ENCODE measurements around the gene LINGO1.

The LINGO1 gene

DNA sequence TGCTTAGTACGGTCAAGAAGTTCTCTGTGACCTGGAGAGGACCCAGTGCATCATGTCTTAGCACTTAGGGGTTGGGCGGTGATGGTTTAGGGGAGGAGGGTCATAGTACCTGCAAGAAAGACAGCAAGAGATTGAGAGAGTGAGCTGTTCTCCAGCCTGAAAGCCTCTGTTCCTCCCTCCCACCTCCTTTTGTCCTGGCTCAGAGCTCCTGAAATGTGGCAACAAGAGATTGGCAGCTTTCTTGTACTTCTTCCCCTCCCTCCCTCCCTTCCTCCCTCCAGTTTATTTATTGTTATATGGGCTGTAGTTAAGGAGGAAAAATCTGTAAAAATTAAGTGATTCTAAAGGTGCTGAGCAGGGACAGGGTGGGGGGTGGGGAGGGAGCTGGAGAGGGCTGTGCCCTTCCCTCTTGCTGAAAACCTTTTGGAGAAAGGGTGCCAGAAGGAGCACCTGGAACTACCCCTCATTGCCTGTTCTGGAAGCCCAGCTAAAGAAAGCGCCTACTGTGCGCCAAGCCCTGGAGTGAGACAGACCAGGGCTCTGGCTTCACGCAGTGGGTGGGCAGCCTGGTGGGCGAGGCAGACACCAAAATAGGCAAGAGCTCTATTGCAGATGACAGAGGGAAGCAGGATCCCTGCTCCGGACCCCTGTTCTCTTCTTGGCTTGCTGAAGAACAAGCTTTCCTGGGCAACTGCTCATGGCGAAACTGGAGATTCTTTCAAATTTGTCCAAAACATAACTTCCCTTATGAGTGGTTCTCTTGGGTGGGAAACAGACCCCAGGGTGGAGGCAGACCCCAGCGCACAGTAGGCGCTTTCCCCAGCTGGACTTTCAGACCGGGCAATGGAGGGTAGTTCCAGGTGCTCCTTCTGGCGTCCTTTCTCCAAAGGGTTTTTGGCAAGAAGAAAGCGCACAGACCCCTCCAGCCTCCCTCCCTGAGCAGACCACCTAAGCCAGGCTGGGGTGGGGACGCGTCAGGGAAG is 35.6 kb downstream of the LINGO1 start:
- H3K9ac ChIP-seq (ENCODE audit: low read depth, low read length, poor library complexity) = no peak overlapping the region
- H3K4me2 ChIP-seq (ENCODE audit: insufficient read depth, low read length, poor library complexity, severe bottlenecking) = no peak overlapping the region
- H2BK15ac ChIP-seq (ENCODE audit: low read length) = peak overlapping the region; percentile 79
- no peaks in the 10 kb centered on the region for H3K36me3 ChIP-seq (replicated peaks in 1 of 2; ENCODE audit: control insufficient read depth in 2 of 2, insufficient read depth in 2 of 2, low read length in 2 of 2)
- H2BK120ac ChIP-seq (ENCODE audit: low read depth, low read length) = no peak overlapping the region
- WGBS, 2 donors (ENCODE audit: extremely low coverage in 2 of 2, insufficient read length in 2 of 2, insufficient replicate concordance in 1 of 2) = no CpG with 5 or more reads among the region's 15 CpGs
- H3K4ac ChIP-seq (ENCODE audit: low read length) = no peak overlapping the region
- no peak overlapping the region for H3K14ac ChIP-seq (ENCODE audit: low read length)
- H3K27ac ChIP-seq (replicated peaks; ENCODE audit: low read length) = peak overlapping the region; percentile 54
- peak overlapping the region; percentile 87 for H2BK12ac ChIP-seq (ENCODE audit: low read length)
- no peak overlapping the region for H4K8ac ChIP-seq (ENCODE audit: low read depth, low read length)
- H3K4me1 ChIP-seq (ENCODE audit: control insufficient read depth in 2 of 2, insufficient read depth in 1 of 2, low read depth in 1 of 2, low read length in 2 of 2) = peaks cover 7 to 15% of the 10 kb centered on the region in 2 donors
- peak overlapping the region; percentile 43 for H2BK5ac ChIP-seq (ENCODE audit: low read length)
- no peak overlapping the region for H3K23ac ChIP-seq (ENCODE audit: low read depth, low read length, poor library complexity)
- H3K9me3 ChIP-seq (replicated peaks in 1 of 2; ENCODE audit: control insufficient read depth in 2 of 2, insufficient read depth in 1 of 2, low read depth in 1 of 2, low read length in 2 of 2) = peaks cover 0 to 5% of the 10 kb centered on the region in 2 donors
- H3K18ac ChIP-seq (ENCODE audit: low read length) = peak overlapping the region; percentile 62
- H3K4me3 ChIP-seq (ENCODE audit: low read length in 2 of 2) = no peak overlapping the region
- H2AK5ac ChIP-seq (ENCODE audit: low read depth, low read length) = peak overlapping the region; percentile 86
- H2AFZ ChIP-seq (ENCODE audit: low read length) = peak overlapping the region; percentile 60
- H4K91ac ChIP-seq (ENCODE audit: low read depth, low read length, poor library complexity) = no peak overlapping the region
- no peak for DNase-seq (ENCODE audit: low spot score)
- H3K27me3 ChIP-seq (ENCODE audit: control insufficient read depth in 3 of 3, insufficient read depth in 3 of 3, low read depth in 1 of 3, low read length in 3 of 3) = no peaks in the 10 kb centered on the region
- H3K79me1 ChIP-seq (ENCODE audit: low read depth, low read length) = no peaks in the 10 kb centered on the region

DNA sequence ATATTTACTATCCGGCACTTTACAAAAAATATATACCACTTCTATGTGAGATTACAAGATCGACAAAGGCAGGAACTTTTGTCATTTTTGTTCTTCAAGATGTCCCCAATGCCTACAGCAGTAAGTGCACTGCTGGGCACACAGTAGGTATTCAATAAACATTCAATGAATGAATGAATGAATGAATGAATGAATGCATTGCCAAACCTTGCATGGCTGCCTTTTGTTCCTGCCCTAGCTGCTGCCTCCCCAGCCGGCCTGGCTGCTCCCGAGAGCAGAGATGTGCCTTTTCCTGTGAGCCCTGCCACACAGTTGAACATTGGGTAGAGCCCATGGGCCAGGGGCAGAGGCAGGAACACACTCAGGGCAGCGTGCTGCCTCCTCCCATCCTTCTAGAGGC is 37.5 kb downstream of the LINGO1 start:
- H3K27me3 ChIP-seq (ENCODE audit: control insufficient read depth in 3 of 3, insufficient read depth in 3 of 3, low read depth in 1 of 3, low read length in 3 of 3) = no peaks in the 10 kb centered on the region
- H2BK15ac ChIP-seq (ENCODE audit: low read length) = no peak overlapping the region
- H3K14ac ChIP-seq (ENCODE audit: low read length) = no peak overlapping the region
- peak overlapping the region; percentile 86 for H2BK12ac ChIP-seq (ENCODE audit: low read length)
- H4K91ac ChIP-seq (ENCODE audit: low read depth, low read length, poor library complexity) = peak overlapping the region; percentile 38
- H3K9me3 ChIP-seq (replicated peaks in 1 of 2; ENCODE audit: control insufficient read depth in 2 of 2, insufficient read depth in 1 of 2, low read depth in 1 of 2, low read length in 2 of 2) = peaks cover 0 to 5% of the 10 kb centered on the region in 2 donors
- no peaks in the 10 kb centered on the region for H3K36me3 ChIP-seq (replicated peaks in 1 of 2; ENCODE audit: control insufficient read depth in 2 of 2, insufficient read depth in 2 of 2, low read length in 2 of 2)
- DNase-seq (ENCODE audit: low spot score) = no peak
- no peak overlapping the region for H3K9ac ChIP-seq (ENCODE audit: low read depth, low read length, poor library complexity)
- peak overlapping the region; percentile 89 for H3K18ac ChIP-seq (ENCODE audit: low read length)
- H3K4ac ChIP-seq (ENCODE audit: low read length) = peak overlapping the region; percentile 42
- no peak overlapping the region for H4K8ac ChIP-seq (ENCODE audit: low read depth, low read length)
- WGBS, 2 donors (ENCODE audit: extremely low coverage in 2 of 2, insufficient read length in 2 of 2, insufficient replicate concordance in 1 of 2) = no CpG with 5 or more reads among the region's 5 CpGs
- peaks cover 7 to 13% of the 10 kb centered on the region in 2 donors for H3K4me1 ChIP-seq (ENCODE audit: control insufficient read depth in 2 of 2, insufficient read depth in 1 of 2, low read depth in 1 of 2, low read length in 2 of 2)
- H3K27ac ChIP-seq (replicated peaks; ENCODE audit: low read length) = no peak overlapping the region
- no peaks in the 10 kb centered on the region for H3K79me1 ChIP-seq (ENCODE audit: low read depth, low read length)
- H2AK5ac ChIP-seq (ENCODE audit: low read depth, low read length) = peak overlapping the region; percentile 12
- no peak overlapping the region for H2BK120ac ChIP-seq (ENCODE audit: low read depth, low read length)
- H3K4me3 ChIP-seq (ENCODE audit: low read length in 2 of 2) = no peak overlapping the region
- peak overlapping the region; percentile 18 for H2AFZ ChIP-seq (ENCODE audit: low read length)
- H3K23ac ChIP-seq (ENCODE audit: low read depth, low read length, poor library complexity) = no peak overlapping the region
- no peak overlapping the region for H3K4me2 ChIP-seq (ENCODE audit: insufficient read depth, low read length, poor library complexity, severe bottlenecking)
- H2BK5ac ChIP-seq (ENCODE audit: low read length) = no peak overlapping the region

DNA sequence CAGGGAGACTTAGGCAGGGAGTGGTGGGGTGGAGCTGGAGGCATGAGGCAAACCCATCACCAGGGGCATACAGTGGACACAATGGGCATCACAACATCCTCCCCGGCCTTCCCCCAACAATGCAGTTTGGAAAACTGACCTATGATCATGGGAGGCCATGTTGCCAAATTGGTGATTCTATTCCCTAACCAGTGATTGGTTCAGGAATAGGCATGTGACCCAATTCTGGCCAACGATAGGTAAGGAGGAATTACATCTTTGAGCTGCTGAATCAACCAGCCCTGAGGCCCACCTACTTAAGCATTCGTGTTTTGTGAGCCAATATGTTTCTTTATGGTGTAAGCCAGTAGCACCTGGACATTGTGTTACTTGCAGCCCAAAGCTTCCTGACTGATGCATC is 40.0 kb downstream of the LINGO1 start:
- Histone ChIP-seq H2AK5ac (ENCODE audit: low read depth, low read length) (no peak overlapping the region), H2BK12ac (ENCODE audit: low read length) (peak overlapping the region; percentile 41), H4K91ac (ENCODE audit: low read depth, low read length, poor library complexity) (no peak overlapping the region), H3K23ac (ENCODE audit: low read depth, low read length, poor library complexity) (peak overlapping the region; percentile 34), H3K18ac (ENCODE audit: low read length) (peak overlapping the region; percentile 57), H2BK120ac (ENCODE audit: low read depth, low read length) (no peak overlapping the region), H3K79me1 (ENCODE audit: low read depth, low read length) (no peaks in the 10 kb centered on the region), H3K4me3 (ENCODE audit: low read length in 2 of 2) (no peak overlapping the region), H3K36me3 (replicated peaks in 1 of 2; ENCODE audit: control insufficient read depth in 2 of 2, insufficient read depth in 2 of 2, low read length in 2 of 2) (no peaks in the 10 kb centered on the region), H2AFZ (ENCODE audit: low read length) (no peak overlapping the region), H3K4ac (ENCODE audit: low read length) (no peak overlapping the region), H3K27ac (replicated peaks; ENCODE audit: low read length) (no peak overlapping the region), H3K27me3 (ENCODE audit: control insufficient read depth in 3 of 3, insufficient read depth in 3 of 3, low read depth in 1 of 3, low read length in 3 of 3) (no peaks in the 10 kb centered on the region), H3K14ac (ENCODE audit: low read length) (no peak overlapping the region), H2BK5ac (ENCODE audit: low read length) (no peak overlapping the region), H2BK15ac (ENCODE audit: low read length) (peak overlapping the region; percentile 70), H3K9ac (ENCODE audit: low read depth, low read length, poor library complexity) (no peak overlapping the region), H3K9me3 (replicated peaks in 1 of 2; ENCODE audit: control insufficient read depth in 2 of 2, insufficient read depth in 1 of 2, low read depth in 1 of 2, low read length in 2 of 2) (peaks cover 0 to 5% of the 10 kb centered on the region in 2 donors), H3K4me1 (ENCODE audit: control insufficient read depth in 2 of 2, insufficient read depth in 1 of 2, low read depth in 1 of 2, low read length in 2 of 2) (peaks cover 6 to 15% of the 10 kb centered on the region in 2 donors), H4K8ac (ENCODE audit: low read depth, low read length) (no peak overlapping the region), H3K4me2 (ENCODE audit: insufficient read depth, low read length, poor library complexity, severe bottlenecking) (no peak overlapping the region)
- no CpG with 5 or more reads among the region's 3 CpGs for WGBS, 2 donors (ENCODE audit: extremely low coverage in 2 of 2, insufficient read length in 2 of 2, insufficient replicate concordance in 1 of 2)
- DNase-seq (ENCODE audit: low spot score) = no peak

DNA sequence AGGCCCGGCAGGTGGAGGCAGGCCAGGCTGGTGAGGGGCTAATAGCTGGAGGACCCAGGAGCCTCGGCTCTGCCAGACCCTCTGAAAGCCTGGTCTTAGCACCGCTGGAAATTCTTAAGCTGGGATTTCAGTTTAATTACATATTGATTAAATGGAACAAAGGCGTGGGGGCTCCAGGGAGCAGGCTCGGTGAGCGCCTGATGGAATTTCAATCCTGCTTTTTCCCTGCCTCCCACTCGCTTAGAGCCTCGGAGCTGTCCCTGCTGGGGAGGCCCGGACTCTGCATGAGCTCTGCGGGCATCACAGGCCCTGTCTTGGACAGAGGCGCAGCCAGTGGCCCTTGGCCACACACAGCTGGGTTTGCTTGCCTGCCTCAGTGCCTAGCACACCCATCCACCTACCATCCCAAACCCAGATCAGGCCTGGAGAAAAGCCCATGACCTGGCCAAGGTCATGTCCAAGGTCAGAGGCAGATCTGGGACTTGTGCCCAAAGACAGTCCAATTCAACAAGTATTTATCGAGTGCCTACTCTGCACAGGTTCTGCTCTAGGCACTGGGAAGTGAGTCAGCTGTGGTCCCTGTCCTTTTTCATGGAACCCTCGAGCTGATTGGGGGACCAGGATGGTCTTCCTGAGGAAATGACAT is 40.6 kb downstream of the LINGO1 start:
- no peak overlapping the region for H3K27ac ChIP-seq (replicated peaks; ENCODE audit: low read length)

More for the DNA sequence above, 40.6 kb downstream of the LINGO1 start:
- Histone ChIP-seq H3K4ac (ENCODE audit: low read length) (no peak overlapping the region), H2AK5ac (ENCODE audit: low read depth, low read length) (no peak overlapping the region), H3K23ac (ENCODE audit: low read depth, low read length, poor library complexity) (peak overlapping the region; percentile 39), H3K9ac (ENCODE audit: low read depth, low read length, poor library complexity) (no peak overlapping the region), H3K14ac (ENCODE audit: low read length) (no peak overlapping the region), H2AFZ (ENCODE audit: low read length) (no peak overlapping the region), H3K9me3 (replicated peaks in 1 of 2; ENCODE audit: control insufficient read depth in 2 of 2, insufficient read depth in 1 of 2, low read depth in 1 of 2, low read length in 2 of 2) (peaks cover 0 to 5% of the 10 kb centered on the region in 2 donors), H3K18ac (ENCODE audit: low read length) (peak overlapping the region; percentile 72), H3K36me3 (replicated peaks in 1 of 2; ENCODE audit: control insufficient read depth in 2 of 2, insufficient read depth in 2 of 2, low read length in 2 of 2) (no peaks in the 10 kb centered on the region), H3K4me2 (ENCODE audit: insufficient read depth, low read length, poor library complexity, severe bottlenecking) (no peak overlapping the region), H2BK15ac (ENCODE audit: low read length) (peak overlapping the region; percentile 70), H4K8ac (ENCODE audit: low read depth, low read length) (no peak overlapping the region), H3K27me3 (ENCODE audit: control insufficient read depth in 3 of 3, insufficient read depth in 3 of 3, low read depth in 1 of 3, low read length in 3 of 3) (no peaks in the 10 kb centered on the region), H3K79me1 (ENCODE audit: low read depth, low read length) (no peaks in the 10 kb centered on the region), H2BK5ac (ENCODE audit: low read length) (no peak overlapping the region), H3K4me1 (ENCODE audit: control insufficient read depth in 2 of 2, insufficient read depth in 1 of 2, low read depth in 1 of 2, low read length in 2 of 2) (peaks cover 6 to 14% of the 10 kb centered on the region in 2 donors), H2BK12ac (ENCODE audit: low read length) (peak overlapping the region; percentile 41), H4K91ac (ENCODE audit: low read depth, low read length, poor library complexity) (no peak overlapping the region), H2BK120ac (ENCODE audit: low read depth, low read length) (no peak overlapping the region), H3K4me3 (ENCODE audit: low read length in 2 of 2) (peak overlapping the region in 1 of 2 donors; percentile 41)
- WGBS, 2 donors (ENCODE audit: extremely low coverage in 2 of 2, insufficient read length in 2 of 2, insufficient replicate concordance in 1 of 2) = no CpG with 5 or more reads among the region's 13 CpGs
- DNase-seq (ENCODE audit: low spot score) = no peak

Measured in neuronal stem cell (in vitro differentiated cells).